Glutamatergic neuron (in vitro differentiated cells): ENCODE results near the gene SOX2. TPM values are rescaled to one million over a fixed set of nuclear protein-coding genes. Genes with fewer than 3 reads are reported as not detected.
"Not testable (repeated sequence)": the region's sequence is repeated elsewhere in the genome, so short reads cannot be mapped to it uniquely, and the experiment has no call there.

ENCODE experiments used
- DNase-seq: peaks from one replicate; pipeline ENCODE4 v3.0.0; 2022
- H3K27ac Mint-ChIP-seq: one replicate; pipeline ENCODE4 v1.8.0; 2020; ENCODE audit warnings: mild to moderate bottlenecking, mixed read lengths, inconsistent platforms; ENCODE audit not compliant: unreplicated experiment
- H3K27me3 Mint-ChIP-seq: one replicate; pipeline ENCODE4 v1.8.0; 2020; ENCODE audit warnings: mild to moderate bottlenecking, moderate library complexity, mixed read lengths, inconsistent platforms; ENCODE audit not compliant: unreplicated experiment
- H3K36me3 Mint-ChIP-seq: one replicate; pipeline ENCODE4 v1.8.0; 2020; ENCODE audit warnings: mild to moderate bottlenecking, mixed read lengths, inconsistent platforms; ENCODE audit not compliant: unreplicated experiment
- H3K4me1 Mint-ChIP-seq: one replicate; pipeline ENCODE4 v1.8.0; 2020; ENCODE audit warnings: mild to moderate bottlenecking, low read depth, mixed read lengths, inconsistent platforms; ENCODE audit not compliant: unreplicated experiment
- H3K4me3 Mint-ChIP-seq: one replicate; pipeline ENCODE4 v1.8.0; 2020; ENCODE audit warnings: mild to moderate bottlenecking, mixed read lengths, inconsistent platforms; ENCODE audit not compliant: unreplicated experiment
- H3K9me3 Mint-ChIP-seq: one replicate; pipeline ENCODE4 v1.8.0; 2020; ENCODE audit warnings: mild to moderate bottlenecking, moderate library complexity, mixed read lengths, inconsistent platforms; ENCODE audit not compliant: unreplicated experiment
- CTCF ChIP-seq: fragments of 200-600 bp; sonication (generic); IDR thresholded peaks from one replicate; pipeline ENCODE4 v1.5.0; 2021; ENCODE audit not compliant: partially characterized antibody, unreplicated experiment
- total RNA-seq: library from RNA; stranded (reverse); fragmentation: NEBNext Ultra II Directional; extraction: Animal tissue kit (Norgen Biotek cat#: 25700); gene quantifications from one replicate; pipeline ENCODE4 v1.2.1, GENCODE V29; 2021; ENCODE audit not compliant: unreplicated experiment

The SOX2 gene
- total RNA-seq, 1 donor from 2014 or later = 23.5 TPM

DNA sequence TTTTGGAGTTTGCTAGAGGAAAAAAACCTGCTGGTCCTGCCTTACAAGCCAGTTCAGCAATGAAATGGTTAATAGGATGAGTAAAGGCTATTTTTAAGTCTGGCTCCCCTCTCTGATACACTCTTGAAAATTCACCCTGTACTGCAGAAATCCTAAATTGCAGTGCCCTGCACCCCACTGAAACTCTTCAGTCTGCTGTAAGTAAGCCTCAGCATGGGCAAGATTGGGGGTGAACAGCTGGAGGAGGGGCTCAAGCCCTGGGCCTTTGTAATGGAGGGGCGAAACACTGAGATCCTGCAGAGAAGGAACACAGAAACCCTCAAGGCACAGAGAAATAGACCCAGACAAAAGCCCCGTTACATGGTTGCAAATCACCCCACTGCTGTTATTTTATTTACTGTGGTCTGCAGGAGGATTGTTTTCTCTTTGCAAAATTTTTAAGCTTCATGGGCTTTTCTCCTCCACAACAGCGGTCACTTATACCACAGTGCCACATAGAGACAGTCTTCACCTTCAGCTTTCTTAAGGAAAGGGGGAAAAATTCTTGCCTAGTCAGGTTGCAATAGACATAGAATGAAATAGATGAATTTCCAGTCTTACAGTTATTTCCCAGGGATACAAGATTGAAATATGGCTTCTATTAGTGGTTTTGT, 45.0 kb downstream of the SOX2 start:
- DNase-seq = no peak
- H3K36me3 Mint-ChIP-seq = no peaks in the 10 kb centered on the region
- no peak for TF ChIP-seq CTCF
- peaks cover 23% of the 10 kb centered on the region for H3K4me1 Mint-ChIP-seq
- H3K27me3 Mint-ChIP-seq = peaks cover 1% of the 10 kb centered on the region
- no peak overlapping the region for H3K4me3 Mint-ChIP-seq
- no peak overlapping the region for H3K27ac Mint-ChIP-seq
- H3K9me3 Mint-ChIP-seq = peaks cover 5% of the 10 kb centered on the region

GRCh38 chr3:181757694-181758306, 46.1 kb downstream of the SOX2 start:
- no peak for DNase-seq
- Mint-ChIP-seq H3K9me3 (peaks cover 5% of the 10 kb centered on the region), H3K27me3 (peaks cover 1% of the 10 kb centered on the region), H3K4me3 (no peak overlapping the region), H3K36me3 (no peaks in the 10 kb centered on the region), H3K27ac (no peak overlapping the region), H3K4me1 (peaks cover 23% of the 10 kb centered on the region)
- no peak for TF ChIP-seq CTCF

DNA sequence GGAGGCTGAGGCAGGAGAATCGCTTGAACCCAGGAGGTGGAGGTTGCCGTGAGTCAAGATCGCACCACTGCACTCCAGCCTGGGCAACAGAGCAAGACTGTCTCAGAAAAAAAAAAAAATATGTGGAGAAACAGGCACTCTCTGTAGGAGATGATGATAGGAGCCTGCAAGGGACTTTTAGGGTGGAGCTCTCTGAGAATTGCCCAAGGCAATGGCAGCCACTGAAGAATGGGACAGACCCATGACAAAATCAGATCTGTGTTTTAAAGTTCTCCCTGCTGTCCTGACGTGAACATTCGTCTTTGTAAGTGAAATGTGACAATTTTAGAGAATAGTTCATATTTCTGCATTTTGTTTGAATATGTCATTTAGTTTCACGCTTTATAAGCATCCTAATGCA, 50.2 kb downstream of the SOX2 start:
- H3K9me3 Mint-ChIP-seq = peaks cover 7% of the 10 kb centered on the region
- TF ChIP-seq CTCF = no peak
- DNase-seq = no peak
- no peak overlapping the region for H3K4me3 Mint-ChIP-seq
- H3K4me1 Mint-ChIP-seq = peaks cover 14% of the 10 kb centered on the region
- no peaks in the 10 kb centered on the region for H3K36me3 Mint-ChIP-seq
- H3K27me3 Mint-ChIP-seq = peaks cover 1% of the 10 kb centered on the region
- H3K27ac Mint-ChIP-seq = no peak overlapping the region

GRCh38 chr3:181764033-181764432, 52.3 kb downstream of the SOX2 start:
- H3K27me3 Mint-ChIP-seq, H3K27ac Mint-ChIP-seq, DNase-seq, H3K9me3 Mint-ChIP-seq, H3K4me3 Mint-ChIP-seq, H3K4me1 Mint-ChIP-seq, H3K36me3 Mint-ChIP-seq: not testable (repeated sequence)
